CD4-positive, alpha-beta T cell treated with Interleukin-4 for 4 hours (primary cell): ENCODE results near the gene RAI1.

Experiments used
- DNase-seq: peaks from one replicate; pipeline ENCODE4 v3.0.0-alpha.2; 2020

Gene RAI1

GRCh38 chr17:17752089-17752820, 71.0 kb downstream of the RAI1 start:
- DNase-seq, result peak; percentile 97

GRCh38 chr17:17752821-17753321, 71.6 kb downstream of the RAI1 start:
- no peak for DNase-seq

- DNase-seq, result no peak
Measured at GRCh38 chr17:17754719-17755686, 73.7 kb downstream of the RAI1 start.

- no peak for DNase-seq
Measured at GRCh38 chr17:17755715-17756114, 74.5 kb downstream of the RAI1 start.

GRCh38 chr17:17757391-17757791, 76.1 kb downstream of the RAI1 start:
- peak; percentile 15 for DNase-seq

- no peak for DNase-seq
Measured at GRCh38 chr17:17757956-17758845, 76.9 kb downstream of the RAI1 start.

- no peak for DNase-seq
Measured at GRCh38 chr17:17758941-17759563, 77.8 kb downstream of the RAI1 start.

GRCh38 chr17:17760350-17760749, 79.1 kb downstream of the RAI1 start:
- DNase-seq, result no peak

- DNase-seq, result no peak
Measured at GRCh38 chr17:17760872-17761550, 79.8 kb downstream of the RAI1 start.

- DNase-seq, result no peak
Measured at GRCh38 chr17:17761894-17762743, 80.9 kb downstream of the RAI1 start.

GRCh38 chr17:17762744-17763105, 81.5 kb downstream of the RAI1 start:
- no peak for DNase-seq

- no peak for DNase-seq
Measured at GRCh38 chr17:17763136-17763535, 81.9 kb downstream of the RAI1 start.

GRCh38 chr17:17763734-17764133, 82.5 kb downstream of the RAI1 start:
- DNase-seq, result no peak

GRCh38 chr17:17765359-17766076, 84.3 kb downstream of the RAI1 start:
- DNase-seq, result no peak

GRCh38 chr17:17766077-17766743, 85.0 kb downstream of the RAI1 start:
- no peak for DNase-seq

GRCh38 chr17:17766744-17767120, 85.5 kb downstream of the RAI1 start:
- no peak for DNase-seq

GRCh38 chr17:17767154-17767869, 86.1 kb downstream of the RAI1 start:
- no peak for DNase-seq

GRCh38 chr17:17767887-17768418, 86.7 kb downstream of the RAI1 start:
- DNase-seq, result no peak
